SK-N-SH (cell line): ENCODE results near the gene CD300A. TPM values are rescaled to one million over a fixed set of nuclear protein-coding genes. Genes with fewer than 3 reads are reported as not detected.

Source experiments
- CTCF ChIA-PET: fragments of 300-600, 350-600 bp; formaldehyde crosslinking; extraction: SDS; loops from one replicate; lab custom pipeline; 2021; lab: Yijun Ruan, JAX
- POLR2A ChIA-PET: fragments of 350-600 bp; sonication (Branson Sonifier 250); formaldehyde crosslinking; extraction: SDS; loops from one replicate; lab custom pipeline; 2020; ENCODE audit warnings: antibody characterized with exemption, inconsistent platforms; lab: Yijun Ruan, JAX
- DNase-seq: peaks from one replicate; pipeline ENCODE4 v3.0.0; 2012
- H2AFZ ChIP-seq: fragments of 200-600 bp; sonication (generic); 2 replicates; pipeline ENCODE4 v1.8.1; 2016; ENCODE audit warnings: antibody characterized with exemption, mild to moderate bottlenecking, low read depth
- H3F3A ChIP-seq: fragments of 200-600 bp; sonication (generic); replicated peaks from 2 replicates; pipeline ENCODE3; 2016; ENCODE audit warnings: antibody characterized with exemption, mild to moderate bottlenecking; ENCODE audit not compliant: insufficient read depth
- H3K27ac ChIP-seq, 2 experiments: fragments of 200-500 bp in 1 of 2; fragments of 200-600 bp in 1 of 2; sonication (Bioruptor generic) in 1 of 2; sonication (generic), shearing (Covaris generic) in 1 of 2; 2 replicates each; pipeline versions ENCODE4 v1.5.1 to v1.6.1; 2014 to 2016; ENCODE audit warnings: low read depth in 2 of 2, inconsistent platforms in 1 of 2, low read length in 1 of 2, mild to moderate bottlenecking in 1 of 2, mixed read lengths in 1 of 2
- H3K27me3 ChIP-seq: fragments of 200-600 bp; sonication (generic), shearing (Covaris generic); 2 replicates; pipeline ENCODE4 v1.6.1; 2016; ENCODE audit warnings: mixed run types; ENCODE audit not compliant: insufficient read depth
- H3K36me3 ChIP-seq, 2 experiments: fragments of 200-500 bp in 1 of 2; fragments of 200-600 bp in 1 of 2; sonication (Bioruptor generic) in 1 of 2; sonication (generic) in 1 of 2; replicated peaks in 1 of 2; 2 replicates each; pipeline versions ENCODE3 to v1.5.1; 2014 to 2016; ENCODE audit warnings: low read length in 1 of 2, mild to moderate bottlenecking in 1 of 2; ENCODE audit not compliant: insufficient read depth in 2 of 2, control insufficient read depth in 1 of 2
- H3K4me1 ChIP-seq, 2 experiments: fragments of 200-500 bp in 1 of 2; fragments of 200-600 bp in 1 of 2; sonication (Bioruptor generic) in 1 of 2; sonication (generic), shearing (Covaris generic) in 1 of 2; 2 replicates each; pipeline versions ENCODE4 v1.5.1 to v1.6.1; 2014 to 2016; ENCODE audit warnings: low read depth in 1 of 2, low read length in 1 of 2, mixed run types in 1 of 2; ENCODE audit not compliant: insufficient read depth in 2 of 2, control insufficient read depth in 1 of 2
- H3K4me2 ChIP-seq: fragments of 200-600 bp; sonication (generic), shearing (Covaris generic); 2 replicates; pipeline ENCODE4 v1.6.1; 2017; ENCODE audit warnings: mixed run types
- H3K4me3 ChIP-seq, 2 experiments: fragments of 200-500 bp in 1 of 2; fragments of 200-600 bp in 1 of 2; sonication (Bioruptor generic) in 1 of 2; sonication (generic), shearing (Covaris generic) in 1 of 2; 2 replicates each; pipeline versions ENCODE4 v1.5.1 to v1.8.1; 2014 to 2016; ENCODE audit warnings: low read depth in 2 of 2, inconsistent platforms in 1 of 2, low read length in 1 of 2, mild to moderate bottlenecking in 1 of 2, mixed read lengths in 1 of 2, moderate library complexity in 1 of 2
- H3K79me2 ChIP-seq: fragments of 200-600 bp; sonication (generic); 2 replicates; pipeline ENCODE4 v1.8.1; 2017; ENCODE audit warnings: mild to moderate bottlenecking; ENCODE audit not compliant: insufficient read depth
- H3K9ac ChIP-seq: fragments of 200-600 bp; sonication (generic); 2 replicates; pipeline ENCODE4 v1.6.1; 2017; ENCODE audit warnings: mixed run types
- H3K9me2 ChIP-seq: fragments of 200-600 bp; sonication (generic); 2 replicates; pipeline ENCODE4 v1.6.1; 2017; ENCODE audit warnings: mixed run types
- H3K9me3 ChIP-seq: fragments of 200-600 bp; sonication (generic); 2 replicates; pipeline ENCODE4 v1.6.1; 2017; ENCODE audit warnings: mixed run types, mild to moderate bottlenecking, moderate library complexity
- H4K20me1 ChIP-seq: fragments of 200-600 bp; sonication (generic); 2 replicates; pipeline ENCODE4 v1.6.1; 2017; ENCODE audit warnings: mild to moderate bottlenecking, mixed run types; ENCODE audit not compliant: insufficient read depth
- ELF1 ChIP-seq: IDR thresholded peaks from 2 replicates; pipeline ENCODE4 v1.4.0; 2012
- MAX ChIP-seq: IDR thresholded peaks from 2 replicates; pipeline ENCODE4 v1.4.0; 2012; ENCODE audit warnings: low read depth
- MEF2A ChIP-seq: IDR thresholded peaks from 2 replicates; pipeline ENCODE4 v1.4.0; 2012; ENCODE audit warnings: low read depth, borderline replicate concordance
- MXI1 ChIP-seq: IDR thresholded peaks from 2 replicates; pipeline ENCODE4 v1.6.1; 2012; ENCODE audit warnings: mild to moderate bottlenecking, low read depth, low read length, improper control_type of control experiment
- NFIC ChIP-seq: IDR thresholded peaks from 2 replicates; pipeline ENCODE4 v1.4.0; 2012; ENCODE audit warnings: borderline replicate concordance
- NRF1 ChIP-seq: IDR thresholded peaks from 2 replicates; pipeline ENCODE4 v1.6.1; 2012; ENCODE audit warnings: low read depth, mild to moderate bottlenecking, low read length
- RAD21 ChIP-seq: IDR thresholded peaks from 2 replicates; pipeline ENCODE4 v1.6.1; 2012; ENCODE audit warnings: mild to moderate bottlenecking, low read length
- SIN3A ChIP-seq: IDR thresholded peaks from 2 replicates; pipeline ENCODE4 v1.6.1; 2012; ENCODE audit warnings: low read depth, mild to moderate bottlenecking, low read length, moderate library complexity, borderline replicate concordance
- SMC3 ChIP-seq: IDR thresholded peaks from 2 replicates; pipeline ENCODE4 v1.6.1; 2012; ENCODE audit warnings: low read depth, low read length, improper control_type of control experiment
- TEAD4 ChIP-seq: IDR thresholded peaks from 2 replicates; pipeline ENCODE4 v1.4.0; 2012; ENCODE audit warnings: mild to moderate bottlenecking, borderline replicate concordance; ENCODE audit not compliant: insufficient read depth
- WGBS: methylation state at CpG from one replicate; pipeline ENCODE4 v1.1.6; 2017; ENCODE audit warnings: low lambda C conversion rate; 5-methylcytosine and 5-hydroxymethylcytosine counted together
- polyA plus RNA-seq, 3 experiments: library from polyadenylated mRNA; depleted of rRNA; stranded (reverse); fragments of >200 nt; gene quantifications; 2 replicates each; pipeline ENCODE4 v1.2.3, GENCODE V29; 2012
- TF ChIP-seq, protein P1 (sequence below): fragments of 150-350 bp; IDR thresholded peaks from 2 replicates; pipeline ENCODE4 v1.6.1; 2017; ENCODE audit warnings: antibody characterized with exemption, low read length, low read depth, borderline replicate concordance
- TF ChIP-seq, protein P2 (sequence below): IDR thresholded peaks from 2 replicates; pipeline ENCODE4 v1.4.0; 2012; ENCODE audit warnings: low read depth, borderline replicate concordance

Gene CD300A
- polyA plus RNA-seq, 1 of the 3 experiments (the other 2 are of a cell fraction): not detected

DNA sequence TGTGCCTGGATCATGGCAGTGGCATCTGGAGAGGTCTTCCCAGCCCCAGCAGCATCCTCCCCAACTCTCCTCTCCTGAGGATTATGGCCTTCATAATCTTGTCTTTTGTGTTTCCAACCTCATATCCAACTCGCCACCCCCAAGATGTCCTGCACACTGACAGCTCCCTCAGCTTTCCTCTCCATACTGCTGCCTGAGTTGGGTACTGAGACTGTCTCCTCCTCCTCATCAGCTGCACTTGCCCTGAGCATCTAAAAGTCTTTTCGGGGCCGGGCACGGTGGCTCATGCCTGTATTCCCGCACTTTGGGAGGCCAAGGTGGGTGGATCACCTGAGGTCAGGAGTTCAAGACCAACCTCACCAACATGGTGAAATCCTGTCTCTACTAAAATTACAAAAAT lies 62.8 kb downstream of the CD300A start:
- H3K9ac ChIP-seq: no peak overlapping the region
- H3K9me3 ChIP-seq: no peaks in the 10 kb centered on the region
- H3K27ac ChIP-seq: no peak overlapping the region
- WGBS: 0% methylated on average over 5 of the region's 5 CpGs
- no peaks in the 10 kb centered on the region for H3K4me1 ChIP-seq
- no peaks in the 10 kb centered on the region for H3F3A ChIP-seq
- no peaks in the 10 kb centered on the region for H3K9me2 ChIP-seq
- DNase-seq: no peak
- no peaks in the 10 kb centered on the region for H3K36me3 ChIP-seq
- ChIA-PET CTCF (interaction anchor here (1.0 to 4.2 kb wide), 7 partner anchors 36 to 330 kb away, joined by 3 to 23 read pairs (median 5); partner anchors contain the start of gene CD300H), POLR2A (no interaction called here)
- H2AFZ ChIP-seq: no peak overlapping the region
- no peaks in the 10 kb centered on the region for H3K27me3 ChIP-seq
- no peak overlapping the region for H3K4me2 ChIP-seq
- no peak overlapping the region for H3K4me3 ChIP-seq
- H4K20me1 ChIP-seq: no peaks in the 10 kb centered on the region
- TF ChIP-seq, protein P1, sequence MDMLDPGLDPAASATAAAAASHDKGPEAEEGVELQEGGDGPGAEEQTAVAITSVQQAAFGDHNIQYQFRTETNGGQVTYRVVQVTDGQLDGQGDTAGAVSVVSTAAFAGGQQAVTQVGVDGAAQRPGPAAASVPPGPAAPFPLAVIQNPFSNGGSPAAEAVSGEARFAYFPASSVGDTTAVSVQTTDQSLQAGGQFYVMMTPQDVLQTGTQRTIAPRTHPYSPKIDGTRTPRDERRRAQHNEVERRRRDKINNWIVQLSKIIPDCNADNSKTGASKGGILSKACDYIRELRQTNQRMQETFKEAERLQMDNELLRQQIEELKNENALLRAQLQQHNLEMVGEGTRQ: no peak
- TF ChIP-seq SMC3: no peak
- TF ChIP-seq, protein P2, sequence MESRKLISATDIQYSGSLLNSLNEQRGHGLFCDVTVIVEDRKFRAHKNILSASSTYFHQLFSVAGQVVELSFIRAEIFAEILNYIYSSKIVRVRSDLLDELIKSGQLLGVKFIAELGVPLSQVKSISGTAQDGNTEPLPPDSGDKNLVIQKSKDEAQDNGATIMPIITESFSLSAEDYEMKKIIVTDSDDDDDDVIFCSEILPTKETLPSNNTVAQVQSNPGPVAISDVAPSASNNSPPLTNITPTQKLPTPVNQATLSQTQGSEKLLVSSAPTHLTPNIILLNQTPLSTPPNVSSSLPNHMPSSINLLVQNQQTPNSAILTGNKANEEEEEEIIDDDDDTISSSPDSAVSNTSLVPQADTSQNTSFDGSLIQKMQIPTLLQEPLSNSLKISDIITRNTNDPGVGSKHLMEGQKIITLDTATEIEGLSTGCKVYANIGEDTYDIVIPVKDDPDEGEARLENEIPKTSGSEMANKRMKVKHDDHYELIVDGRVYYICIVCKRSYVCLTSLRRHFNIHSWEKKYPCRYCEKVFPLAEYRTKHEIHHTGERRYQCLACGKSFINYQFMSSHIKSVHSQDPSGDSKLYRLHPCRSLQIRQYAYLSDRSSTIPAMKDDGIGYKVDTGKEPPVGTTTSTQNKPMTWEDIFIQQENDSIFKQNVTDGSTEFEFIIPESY: no peak
- no peak for TF ChIP-seq MAX
- no peaks in the 10 kb centered on the region for H3K79me2 ChIP-seq

- POLR2A ChIA-PET: no interaction called here
- Histone ChIP-seq H2AFZ (no peak overlapping the region), H3K36me3 (no peaks in the 10 kb centered on the region), H3K79me2 (no peaks in the 10 kb centered on the region), H3K27me3 (no peaks in the 10 kb centered on the region), H3K27ac (no peak overlapping the region), H3K9me3 (no peaks in the 10 kb centered on the region), H3K4me1 (no peaks in the 10 kb centered on the region), H3K9ac (no peak overlapping the region), H3K9me2 (no peaks in the 10 kb centered on the region), H4K20me1 (no peaks in the 10 kb centered on the region), H3K4me3 (no peak overlapping the region), H3F3A (no peaks in the 10 kb centered on the region), H3K4me2 (no peak overlapping the region)
- WGBS: 9% methylated on average over 5 of the region's 5 CpGs
- CTCF ChIA-PET: interaction anchor here (0.8 to 4.2 kb wide), 4 partner anchors 138 to 214 kb away, joined by 3 to 23 read pairs (median 4); no protein-coding TSS in a partner anchor
- TF ChIP-seq MEF2A (no peak), SIN3A (no peak), MXI1 (no peak), MAX (no peak), TEAD4 (no peak), NRF1 (no peak), SMC3 (no peak), NFIC (no peak), RAD21 (no peak), ELF1 (no peak)
- no peak for DNase-seq
Observed at GRCh38 chr17:74530831-74531150, 64.4 kb downstream of the CD300A start.
